Prostate gland (tissue), 2 donors: ENCODE results near the gene FRMD5. TPM values are rescaled to one million over a fixed set of nuclear protein-coding genes. Genes with fewer than 3 reads are reported as not detected.

Source experiments
- DNase-seq: peaks from one replicate; pipeline ENCODE4 v3.0.0-alpha.2; 2019; ENCODE audit warnings: low spot score
- H3K27ac ChIP-seq, 2 donors: fragments of 200-600 bp; sonication (generic); 2 replicates each; pipeline ENCODE4 v1.5.1; 2017 to 2019
- H3K27me3 ChIP-seq: fragments of 200-600 bp; sonication (generic); replicated peaks from 2 replicates; pipeline ENCODE4 v1.5.1; 2019; ENCODE audit not compliant: insufficient read depth
- H3K36me3 ChIP-seq, 2 donors: fragments of 200-600 bp; sonication (generic); 1 replicate in 1 of 2; 2 replicates in 1 of 2; pipeline versions ENCODE4 v1.5.1 to v1.8.1; 2017 to 2019
- H3K4me1 ChIP-seq: fragments of 200-600 bp; sonication (generic); replicated peaks from 2 replicates; pipeline ENCODE4 v1.5.1; 2019
- H3K4me3 ChIP-seq, 2 donors: fragments of 200-600 bp; sonication (generic); 2 replicates each; pipeline ENCODE4 v1.5.1; 2017 to 2019
- H3K9me3 ChIP-seq: fragments of 200-600 bp; sonication (generic); 2 replicates; pipeline ENCODE4 v1.5.1; 2017
- POLR2A ChIP-seq: fragments of 450-650 bp; IDR thresholded peaks from one replicate; pipeline ENCODE4 v1.6.1; 2016; ENCODE audit warnings: antibody characterized with exemption, mild to moderate bottlenecking
- POLR2AphosphoS5 ChIP-seq: sonication (generic); formaldehyde crosslinking; IDR thresholded peaks from one replicate; pipeline ENCODE4 v1.6.1; 2017; ENCODE audit warnings: antibody characterized with exemption
- WGBS: methylation state at CpG from one replicate; pipeline ENCODE4 v1.1.5; 2018; 5-methylcytosine and 5-hydroxymethylcytosine counted together
- intact Hi-C: fragments of 100-400 bp; cut with DNase I; formaldehyde crosslinking; loops from one replicate; pipeline ENCODE4 v1.14.2; 2022
- total RNA-seq, 2 donors: library from RNA; depleted of rRNA; stranded (reverse); fragments of >200 nt; gene quantifications; one replicate each; pipeline ENCODE4 v1.1.0, GENCODE V29; 2016
- TF ChIP-seq, protein P1 (sequence below), 4 experiments: fragments of 200-600 bp in 2 of 4; fragments of 450-650 bp in 2 of 4; sonication (generic) in 2 of 4; IDR thresholded peaks; 1 replicate in 3 of 4; 2 replicates in 1 of 4; pipeline ENCODE4 v1.5.1; 2016 to 2019; ENCODE audit warnings: antibody characterized with exemption in 4 of 4, mild to moderate bottlenecking in 2 of 4, moderate library complexity in 2 of 4

The FRMD5 gene
- total RNA-seq, 2 donors from 2014 or later: 0.36 to 8.1 TPM

DNA sequence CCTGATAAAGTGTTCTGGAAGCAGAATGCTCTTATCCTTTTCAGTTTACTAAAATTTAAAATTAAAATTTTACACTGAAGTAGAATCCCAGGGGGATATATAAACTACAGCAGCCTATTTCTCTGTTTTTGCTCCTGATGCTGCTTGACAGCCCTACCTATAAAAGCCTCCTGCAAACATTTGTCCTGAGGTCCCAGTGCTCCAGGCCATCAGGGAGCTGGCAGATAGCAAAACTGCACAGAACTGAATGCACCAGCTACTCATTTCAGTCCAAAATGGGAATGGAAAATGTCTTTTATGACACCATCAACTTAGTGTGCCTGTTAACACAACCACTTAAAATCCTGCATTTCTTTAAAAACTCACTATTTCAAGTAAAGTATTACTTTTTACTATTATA lies 50.1 kb downstream of the FRMD5 start:
- no peaks in the 10 kb centered on the region for H3K9me3 ChIP-seq
- DNase-seq: no peak
- H3K27me3 ChIP-seq: no peaks in the 10 kb centered on the region
- H3K36me3 ChIP-seq: no peaks in the 10 kb centered on the region
- intact Hi-C loops: no loop called here
- H3K4me1 ChIP-seq: no peaks in the 10 kb centered on the region
- TF ChIP-seq POLR2AphosphoS5 (no peak), POLR2A (no peak)
- TF ChIP-seq, protein P1, sequence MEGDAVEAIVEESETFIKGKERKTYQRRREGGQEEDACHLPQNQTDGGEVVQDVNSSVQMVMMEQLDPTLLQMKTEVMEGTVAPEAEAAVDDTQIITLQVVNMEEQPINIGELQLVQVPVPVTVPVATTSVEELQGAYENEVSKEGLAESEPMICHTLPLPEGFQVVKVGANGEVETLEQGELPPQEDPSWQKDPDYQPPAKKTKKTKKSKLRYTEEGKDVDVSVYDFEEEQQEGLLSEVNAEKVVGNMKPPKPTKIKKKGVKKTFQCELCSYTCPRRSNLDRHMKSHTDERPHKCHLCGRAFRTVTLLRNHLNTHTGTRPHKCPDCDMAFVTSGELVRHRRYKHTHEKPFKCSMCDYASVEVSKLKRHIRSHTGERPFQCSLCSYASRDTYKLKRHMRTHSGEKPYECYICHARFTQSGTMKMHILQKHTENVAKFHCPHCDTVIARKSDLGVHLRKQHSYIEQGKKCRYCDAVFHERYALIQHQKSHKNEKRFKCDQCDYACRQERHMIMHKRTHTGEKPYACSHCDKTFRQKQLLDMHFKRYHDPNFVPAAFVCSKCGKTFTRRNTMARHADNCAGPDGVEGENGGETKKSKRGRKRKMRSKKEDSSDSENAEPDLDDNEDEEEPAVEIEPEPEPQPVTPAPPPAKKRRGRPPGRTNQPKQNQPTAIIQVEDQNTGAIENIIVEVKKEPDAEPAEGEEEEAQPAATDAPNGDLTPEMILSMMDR (IDR thresholded peaks at IDR 0.05): no peak
- no peak overlapping the region for H3K4me3 ChIP-seq
- no peak overlapping the region for H3K27ac ChIP-seq

DNA sequence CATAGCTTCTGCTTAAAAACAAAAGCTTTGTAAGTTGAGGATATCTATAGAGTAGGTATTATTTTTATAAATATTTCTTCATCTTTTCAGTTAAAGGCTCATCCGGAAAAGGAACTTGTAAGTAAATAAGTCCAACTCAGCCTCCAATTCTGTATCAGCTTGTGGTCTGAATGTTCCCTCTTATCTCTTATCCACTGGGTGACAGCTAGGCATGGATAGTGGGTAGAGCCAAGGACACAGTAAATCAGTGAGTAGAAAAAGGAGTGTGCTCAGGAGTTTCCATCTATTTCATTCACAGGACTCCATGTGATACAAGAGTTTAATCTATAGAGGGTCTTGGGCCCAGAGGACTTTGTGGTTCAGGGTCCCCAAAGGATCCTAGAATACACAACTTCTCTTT lies 50.9 kb downstream of the FRMD5 start:
- Histone ChIP-seq H3K27me3 (no peaks in the 10 kb centered on the region), H3K9me3 (no peaks in the 10 kb centered on the region), H3K4me1 (no peaks in the 10 kb centered on the region), H3K27ac (no peak overlapping the region), H3K4me3 (no peak overlapping the region), H3K36me3 (no peaks in the 10 kb centered on the region)
- TF ChIP-seq POLR2A (no peak), POLR2AphosphoS5 (no peak)
- TF ChIP-seq, protein P1 (IDR thresholded peaks at IDR 0.05): no peak
- DNase-seq: no peak
- WGBS: 63% methylated on average over 1 of the region's 1 CpG
- intact Hi-C loops: no loop called here

DNA sequence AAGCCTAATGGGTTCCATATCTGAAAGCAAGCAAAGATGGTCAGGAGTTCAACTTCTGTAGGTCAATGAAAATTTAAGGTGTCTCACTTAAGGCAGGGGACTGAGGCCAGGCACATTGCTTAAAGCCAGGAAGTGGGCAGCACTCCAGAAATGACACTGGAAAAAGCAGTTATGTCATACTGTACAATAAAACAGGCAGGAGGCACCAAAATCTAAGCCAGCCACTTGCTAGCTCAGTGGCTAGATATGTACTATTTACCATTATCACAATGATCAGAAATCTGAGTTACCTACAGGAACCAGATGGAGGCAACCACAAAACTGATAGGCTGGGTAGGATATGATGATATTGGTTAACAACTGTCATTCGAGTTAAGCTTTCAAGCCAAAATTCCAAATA lies 57.3 kb downstream of the FRMD5 start:
- no peaks in the 10 kb centered on the region for H3K4me1 ChIP-seq
- no peak overlapping the region for H3K27ac ChIP-seq
- intact Hi-C loops: no loop called here
- no peaks in the 10 kb centered on the region for H3K27me3 ChIP-seq
- no peaks in the 10 kb centered on the region for H3K36me3 ChIP-seq
- no peak overlapping the region for H3K4me3 ChIP-seq
- WGBS: 69% methylated on average over 1 of the region's 1 CpG
- TF ChIP-seq POLR2A (no peak), POLR2AphosphoS5 (no peak)
- TF ChIP-seq, protein P1 (IDR thresholded peaks at IDR 0.05): no peak
- H3K9me3 ChIP-seq: no peaks in the 10 kb centered on the region
- DNase-seq: no peak

DNA sequence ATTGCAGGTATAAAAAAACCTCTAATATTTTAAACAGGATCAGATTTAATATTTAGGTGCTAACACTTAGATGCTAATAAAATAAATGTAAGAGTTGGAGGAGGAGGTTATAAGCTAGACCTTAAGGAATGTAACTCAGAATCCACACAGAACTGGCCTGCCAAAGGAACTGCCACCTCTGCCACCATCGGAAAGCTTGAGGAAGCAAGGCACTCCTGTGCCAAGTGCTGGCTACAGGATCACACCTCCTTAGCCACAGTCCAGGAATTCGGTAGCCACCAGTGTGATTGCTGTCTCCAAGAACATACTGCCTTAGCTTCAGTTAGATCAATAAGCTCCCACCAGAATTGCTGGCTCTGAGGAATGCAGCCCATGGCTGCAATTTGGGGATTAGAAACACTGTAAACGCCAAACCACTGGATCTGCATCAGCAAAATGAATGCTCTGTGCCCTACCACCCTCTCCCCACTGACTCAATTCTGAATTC lies 58.0 kb downstream of the FRMD5 start:
- no peak overlapping the region for H3K27ac ChIP-seq
- no peaks in the 10 kb centered on the region for H3K27me3 ChIP-seq
- no peaks in the 10 kb centered on the region for H3K4me1 ChIP-seq
- no peaks in the 10 kb centered on the region for H3K9me3 ChIP-seq
- DNase-seq: no peak
- H3K4me3 ChIP-seq: no peak overlapping the region
- TF ChIP-seq, protein P1 (IDR thresholded peaks at IDR 0.05): no peak
- WGBS: 60% methylated on average over 3 of the region's 3 CpGs
- intact Hi-C loops: no loop called here
- no peaks in the 10 kb centered on the region for H3K36me3 ChIP-seq

DNA sequence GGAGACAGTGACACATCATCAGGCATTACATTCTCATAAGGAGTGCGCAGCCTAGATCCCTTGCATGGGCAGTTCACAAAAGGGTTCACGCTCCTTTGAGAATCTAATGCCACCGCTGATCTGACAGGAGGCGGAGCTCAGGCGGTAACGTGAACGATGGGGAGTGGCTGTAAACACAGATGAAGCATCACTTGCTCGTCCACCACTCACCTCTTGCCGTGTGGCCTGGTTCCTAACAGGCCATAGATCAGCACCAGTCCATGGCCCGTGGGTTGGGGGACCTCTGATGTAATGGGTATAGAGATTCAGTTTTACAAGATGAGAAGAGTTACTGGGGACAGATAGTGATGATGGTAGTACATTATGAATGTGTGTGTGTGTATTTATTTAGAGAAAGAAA lies 63.0 kb downstream of the FRMD5 start:
- Histone ChIP-seq H3K27ac (no peak overlapping the region), H3K36me3 (no peaks in the 10 kb centered on the region), H3K4me3 (no peak overlapping the region), H3K27me3 (no peaks in the 10 kb centered on the region), H3K9me3 (no peaks in the 10 kb centered on the region), H3K4me1 (no peaks in the 10 kb centered on the region)
- intact Hi-C loops: no loop called here
- TF ChIP-seq POLR2AphosphoS5: no peak
- TF ChIP-seq, protein P1 (IDR thresholded peaks at IDR 0.05): no peak
- TF ChIP-seq POLR2A: no peak
- DNase-seq: no peak
- 88% methylated on average over 10 of the region's 10 CpGs for WGBS
